TTC549 (cell line): ENCODE measurements around the gene NEDD8.
"Not testable (repeated sequence)": the region's sequence is repeated elsewhere in the genome, so short reads cannot be mapped to it uniquely, and the experiment has no call there.

Experiments used
- FAIRE-seq: peaks from 2 replicates; lab custom pipeline; 2012; peaks lifted over from hg19 to GRCh38; lab: Jason Lieb, UNC

NEDD8 gene

GRCh38 chr14:24246765-24247212, 14.6 kb upstream of the NEDD8 start:
- no peak for FAIRE-seq

- FAIRE-seq: not testable (repeated sequence)
These were observed 13.2 kb upstream of the NEDD8 start for GRCh38 chr14:24245350-24245749.

GRCh38 chr14:24243336-24243836, 11.2 kb upstream of the NEDD8 start:
- FAIRE-seq: no peak

- no peak for FAIRE-seq
These were observed 9.8 kb upstream of the NEDD8 start for GRCh38 chr14:24241829-24242443.

GRCh38 chr14:24240110-24240918, 8.1 kb upstream of the NEDD8 start:
- no peak for FAIRE-seq

GRCh38 chr14:24238527-24239037, 6.4 kb upstream of the NEDD8 start:
- no peak for FAIRE-seq

- no peak for FAIRE-seq
These were observed 6.0 kb upstream of the NEDD8 start for GRCh38 chr14:24238123-24238522.

GRCh38 chr14:24237463-24237955, 5.3 kb upstream of the NEDD8 start:
- no peak for FAIRE-seq

- FAIRE-seq: no peak
These were observed 4.7 kb upstream of the NEDD8 start for GRCh38 chr14:24236689-24237462.

GRCh38 chr14:24235804-24236688, 3.9 kb upstream of the NEDD8 start:
- FAIRE-seq: no peak

- FAIRE-seq: no peak
These were observed 2.2 kb upstream of the NEDD8 start for GRCh38 chr14:24234095-24235005.

- no peak for FAIRE-seq
These were observed 1.3 kb upstream of the NEDD8 start for GRCh38 chr14:24233538-24233866.

GRCh38 chr14:24232645-24233537, 724 bp upstream of the NEDD8 start, which contains the start of gene GMPR2:
TSS of gene GMPR2 (plus strand) at chr14:24232929. CDS start at chr14:24233254, 325 bp downstream.
- FAIRE-seq: no peak

GRCh38 chr14:24231263-24232120, 675 bp downstream of the NEDD8 start:
- FAIRE-seq: no peak

GRCh38 chr14:24228902-24229301, 3.3 kb downstream of the NEDD8 start:
- FAIRE-seq: no peak

GRCh38 chr14:24226473-24226872, 5.7 kb downstream of the NEDD8 start:
- FAIRE-seq: no peak

- FAIRE-seq: no peak
These were observed 7.5 kb downstream of the NEDD8 start for GRCh38 chr14:24224618-24225071.

GRCh38 chr14:24222987-24223386, 9.2 kb downstream of the NEDD8 start:
- FAIRE-seq: not testable (repeated sequence)
